GM19025 (cell line): ENCODE results near the gene GPR32.
"Not testable (repeated sequence)": the region's sequence is repeated elsewhere in the genome, so short reads cannot be mapped to it uniquely, and the experiment has no call there.

ENCODE experiments used
- ATAC-seq: cut with Tn5 transposase; IDR thresholded peaks from one replicate; pipeline ENCODE4 v1.9.1; 2021; ENCODE audit warnings: mild to moderate bottlenecking, low read depth, moderate library complexity; ENCODE audit not compliant: unreplicated experiment

GPR32 gene

DNA sequence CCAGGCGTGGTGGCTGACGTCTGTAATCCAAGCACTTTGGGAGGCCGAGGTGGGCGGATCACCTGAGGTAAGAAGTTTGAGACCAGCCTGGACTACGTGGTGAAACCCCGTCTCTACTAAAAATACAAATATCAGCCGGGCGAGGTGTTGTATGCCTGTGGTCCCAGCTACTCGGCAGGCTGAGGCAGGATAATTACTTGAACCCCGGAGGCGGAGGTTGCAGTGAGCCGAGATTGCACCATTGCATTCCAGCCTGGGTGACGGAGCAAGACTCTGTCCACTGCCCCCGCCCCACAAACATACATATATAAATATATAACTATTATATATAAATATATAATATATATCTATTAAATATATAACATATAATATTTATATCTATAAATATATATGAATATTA, 23.1 kb upstream of the GPR32 start:
- not testable (repeated sequence) for ATAC-seq

- ATAC-seq: no peak
Observed at GRCh38 chr19:50749490-50749889, 20.8 kb upstream of the GPR32 start.

- no peak for ATAC-seq
Observed at GRCh38 chr19:50750010-50750409, 20.3 kb upstream of the GPR32 start.

DNA sequence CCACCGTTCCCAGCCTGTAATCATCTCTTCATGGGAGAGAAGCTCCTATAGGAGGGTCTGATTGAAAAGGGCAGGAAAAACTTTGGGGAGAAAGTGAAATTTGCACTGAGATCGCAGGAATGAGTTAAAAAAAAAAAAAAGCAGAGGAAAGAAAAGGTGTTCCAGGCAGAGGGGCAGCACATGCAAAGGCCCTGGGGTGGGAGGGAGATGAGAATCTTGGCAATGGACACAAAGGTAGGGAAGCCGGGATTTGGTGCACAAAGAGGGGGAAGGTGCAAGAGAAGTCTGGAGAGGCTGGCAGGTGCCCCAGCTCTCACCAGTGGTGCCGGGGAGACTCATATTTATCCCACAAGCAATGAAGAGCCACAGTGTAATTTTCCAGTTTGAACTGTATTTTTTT, 16.4 kb upstream of the GPR32 start:
- ATAC-seq: no peak

DNA sequence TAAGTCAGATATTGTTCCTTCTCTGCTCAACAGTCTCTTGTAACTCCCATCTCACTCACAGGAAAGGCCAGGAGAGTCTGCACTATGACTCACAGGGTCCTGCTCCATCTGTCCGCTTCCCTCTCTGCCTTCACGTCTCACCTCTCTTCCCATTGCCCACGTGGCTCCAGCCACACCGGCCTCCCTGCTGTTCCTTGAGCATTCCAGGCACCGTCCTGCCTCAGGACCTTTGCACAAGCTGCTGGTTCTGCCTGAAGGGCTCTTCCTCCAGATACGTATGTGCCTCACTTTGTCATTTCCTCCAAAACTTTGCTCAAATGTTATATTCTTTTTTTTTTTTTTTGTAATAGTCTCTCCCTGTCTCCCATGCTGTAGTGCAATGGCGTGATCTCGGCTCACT, 14.0 kb upstream of the GPR32 start:
- not testable (repeated sequence) for ATAC-seq

DNA sequence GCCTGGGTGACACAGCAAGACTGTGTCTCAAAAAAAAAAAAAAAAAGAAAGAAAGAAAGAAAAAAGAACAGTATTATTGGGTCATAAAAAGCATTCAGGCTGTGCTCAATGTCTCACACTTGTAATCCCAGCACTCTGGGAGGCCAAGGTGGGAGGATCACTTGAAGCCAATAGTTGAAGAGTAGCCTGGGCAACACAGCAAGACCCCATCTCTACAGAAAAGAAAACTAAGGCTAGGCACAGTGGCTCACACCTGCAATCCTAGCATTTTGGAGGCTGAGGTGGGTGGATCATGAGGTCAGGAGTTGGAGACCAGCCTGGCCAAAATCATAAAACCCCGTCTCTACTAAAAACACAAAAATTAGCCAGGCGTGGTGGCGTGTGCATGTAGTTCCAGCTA, 12.6 kb upstream of the GPR32 start:
- not testable (repeated sequence) for ATAC-seq

- ATAC-seq: not testable (repeated sequence)
Observed at GRCh38 chr19:50759076-50759475, 11.2 kb upstream of the GPR32 start.

- ATAC-seq: no peak
Observed at GRCh38 chr19:50759886-50760285, 10.4 kb upstream of the GPR32 start.

DNA sequence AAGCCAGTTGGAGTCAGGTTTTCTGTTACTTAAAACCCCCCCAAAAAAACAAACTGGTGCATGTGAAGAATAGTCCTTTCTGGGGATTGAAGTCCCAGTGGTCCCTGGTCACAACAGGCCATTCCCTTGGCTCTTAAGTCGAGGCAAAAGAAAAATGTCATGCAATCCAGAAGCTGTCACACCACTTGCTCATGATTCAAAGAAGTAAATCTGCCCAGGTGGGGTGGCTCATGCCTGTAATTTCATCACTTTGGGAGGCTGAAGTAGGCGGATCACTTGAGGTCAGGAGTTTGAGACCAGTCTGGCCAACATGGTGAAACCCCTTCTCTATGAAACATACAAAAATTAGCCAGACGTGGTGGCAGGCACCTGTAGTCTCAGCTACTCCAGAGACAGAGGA, 8.8 kb upstream of the GPR32 start:
- not testable (repeated sequence) for ATAC-seq

DNA sequence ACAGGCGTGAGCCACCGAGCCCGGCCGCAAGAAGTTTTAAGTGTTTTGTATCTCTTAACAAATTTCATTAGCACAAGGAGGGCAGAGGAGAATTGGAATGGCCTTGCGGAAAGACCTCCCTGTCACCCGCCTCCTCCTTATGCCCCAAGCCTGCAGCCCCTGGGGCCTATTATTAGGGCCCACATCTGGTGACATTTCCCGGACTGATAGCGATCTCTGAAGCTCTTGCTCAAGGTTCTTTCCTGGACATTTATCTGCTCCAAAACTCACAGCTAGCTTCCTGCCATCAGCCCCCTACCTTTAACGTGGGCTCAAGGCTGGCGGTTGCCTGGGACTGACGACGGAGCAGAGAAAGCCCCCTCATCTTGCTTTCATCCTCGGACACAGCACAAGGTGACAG, 6.7 kb upstream of the GPR32 start:
- not testable (repeated sequence) for ATAC-seq

DNA sequence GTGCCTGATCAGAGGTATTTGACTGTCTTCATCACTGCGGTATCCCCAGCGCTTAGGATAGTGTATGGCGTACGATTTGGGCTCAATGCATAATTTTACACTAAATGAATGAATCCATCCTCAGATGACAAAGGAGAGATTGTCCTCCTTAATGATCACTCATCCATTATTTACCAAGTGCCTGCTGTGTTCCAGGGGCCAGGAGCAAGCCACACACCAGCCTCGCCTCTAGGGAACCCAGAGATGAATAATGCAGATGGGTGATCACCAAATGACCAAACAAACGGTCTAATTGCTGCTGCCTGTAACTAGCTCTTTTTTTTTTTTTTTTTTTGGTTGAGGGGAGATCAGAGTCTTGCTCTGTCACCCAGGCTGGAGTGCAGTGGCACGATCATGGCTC, 5.9 kb upstream of the GPR32 start:
- no peak for ATAC-seq

DNA sequence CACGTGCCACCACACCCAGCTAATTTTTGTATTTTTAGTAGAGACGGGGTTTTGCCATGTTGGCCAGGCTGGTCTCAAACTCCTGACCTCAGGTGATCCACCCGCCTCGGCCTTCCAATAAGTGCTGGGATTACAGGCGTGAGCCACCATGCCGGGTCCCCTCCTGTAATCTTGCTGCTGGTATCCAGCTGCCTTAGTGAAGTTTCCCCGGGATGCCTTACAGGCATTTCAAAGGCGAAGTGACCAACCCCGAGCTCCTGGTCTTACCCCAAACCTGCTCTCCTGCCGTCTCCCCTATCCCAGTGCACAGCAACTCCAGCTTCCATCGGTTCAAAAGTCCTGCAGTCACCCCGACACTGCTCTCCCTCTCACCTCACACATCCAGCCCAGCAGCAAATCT, 3.5 kb upstream of the GPR32 start:
- ATAC-seq: not testable (repeated sequence)

DNA sequence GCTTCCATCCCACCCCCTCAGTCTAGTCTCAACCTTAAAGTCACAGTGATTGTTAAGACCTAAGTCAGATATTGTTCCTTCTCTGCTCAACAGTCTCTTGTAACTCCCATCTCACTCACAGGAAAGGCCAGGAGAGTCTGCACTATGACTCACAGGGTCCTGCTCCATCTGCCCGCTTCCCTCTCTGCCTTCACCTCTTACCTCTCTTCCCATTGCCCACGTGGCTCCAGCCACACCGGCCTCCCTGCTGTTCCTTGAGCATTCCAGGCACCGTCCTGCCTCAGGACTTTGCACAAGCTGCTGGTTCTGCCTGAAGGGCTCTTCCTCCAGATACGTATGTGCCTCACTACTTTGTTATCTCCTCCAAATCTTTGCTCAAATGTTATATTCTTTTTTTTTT, 3.0 kb upstream of the GPR32 start:
- ATAC-seq: not testable (repeated sequence)

GRCh38 chr19:50768277-50768676, 2.0 kb upstream of the GPR32 start:
- ATAC-seq: no peak

DNA sequence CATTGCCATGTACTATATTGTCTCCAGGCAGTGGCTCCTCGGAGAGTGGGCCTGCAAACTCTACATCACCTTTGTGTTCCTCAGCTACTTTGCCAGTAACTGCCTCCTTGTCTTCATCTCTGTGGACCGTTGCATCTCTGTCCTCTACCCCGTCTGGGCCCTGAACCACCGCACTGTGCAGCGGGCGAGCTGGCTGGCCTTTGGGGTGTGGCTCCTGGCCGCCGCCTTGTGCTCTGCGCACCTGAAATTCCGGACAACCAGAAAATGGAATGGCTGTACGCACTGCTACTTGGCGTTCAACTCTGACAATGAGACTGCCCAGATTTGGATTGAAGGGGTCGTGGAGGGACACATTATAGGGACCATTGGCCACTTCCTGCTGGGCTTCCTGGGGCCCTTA, 624 bp downstream of the GPR32 start:
- ATAC-seq: no peak

DNA sequence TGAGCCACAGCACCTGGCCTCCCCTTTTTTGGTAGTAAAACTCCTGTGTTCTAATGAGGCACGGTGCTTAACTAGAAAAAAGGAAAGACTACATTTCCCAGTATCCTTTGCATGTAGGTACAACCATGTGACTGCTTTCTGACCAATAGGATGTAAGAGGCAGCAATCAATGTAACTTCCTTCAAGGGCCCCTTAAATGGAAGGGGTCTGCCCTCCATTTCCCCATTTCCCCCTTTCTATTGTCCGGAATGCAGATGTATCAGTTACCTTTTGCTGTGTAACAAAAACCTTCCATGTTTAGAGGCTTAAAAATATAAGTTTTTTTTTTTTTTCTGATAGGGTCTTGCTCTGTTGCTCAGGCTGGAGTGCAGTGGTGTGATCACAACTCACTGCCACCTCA, 2.2 kb downstream of the GPR32 start:
- no peak for ATAC-seq

GRCh38 chr19:50772912-50773311, 2.6 kb downstream of the GPR32 start:
- not testable (repeated sequence) for ATAC-seq

DNA sequence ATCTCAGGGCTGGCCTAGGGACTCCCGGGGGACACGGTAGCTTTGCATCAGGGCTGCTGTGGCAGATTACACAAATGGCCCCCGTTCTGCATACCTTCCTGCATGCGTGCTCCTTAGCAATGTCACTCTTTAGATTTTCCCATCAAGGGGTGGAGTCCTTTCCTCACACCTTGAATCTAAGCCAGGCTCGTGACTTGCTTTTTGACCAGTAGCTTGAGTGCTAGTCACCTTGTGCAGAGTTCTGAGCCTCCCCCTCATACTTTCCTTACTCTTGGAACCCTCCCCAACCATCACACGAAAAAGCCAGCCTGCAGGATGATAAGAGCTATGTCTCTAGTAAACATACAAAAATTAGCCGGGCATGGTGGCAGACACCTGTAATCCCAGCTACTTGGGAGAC, 3.2 kb downstream of the GPR32 start:
- ATAC-seq: not testable (repeated sequence)

GRCh38 chr19:50776131-50776530, 5.9 kb downstream of the GPR32 start:
- ATAC-seq: no peak

- ATAC-seq: no peak
Observed at GRCh38 chr19:50777261-50777660, 7.0 kb downstream of the GPR32 start.

DNA sequence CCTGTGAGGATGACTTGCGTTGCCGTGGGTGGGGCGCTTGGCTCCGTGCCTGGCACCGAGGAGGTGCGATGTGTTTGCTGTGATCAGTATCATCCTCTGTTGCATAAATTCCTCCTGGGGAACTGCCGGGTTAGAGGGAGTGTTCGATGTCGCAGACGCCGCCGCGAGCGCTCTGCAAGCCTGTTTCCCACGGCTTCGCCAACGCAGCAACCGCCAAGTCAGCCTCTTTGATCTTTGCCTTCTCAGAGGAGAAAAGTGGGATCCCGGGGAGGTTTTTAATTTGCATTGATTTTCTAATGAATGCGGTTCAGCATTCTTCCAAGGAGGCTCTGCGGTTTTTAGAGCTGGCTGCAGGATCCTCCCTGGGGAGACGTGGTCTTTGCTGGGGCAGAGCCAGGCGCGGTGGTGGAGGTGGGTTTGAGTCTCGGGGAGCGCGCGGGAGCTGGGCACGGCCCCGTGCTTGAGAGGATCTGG, 7.6 kb downstream of the GPR32 start:
- ATAC-seq: no peak

DNA sequence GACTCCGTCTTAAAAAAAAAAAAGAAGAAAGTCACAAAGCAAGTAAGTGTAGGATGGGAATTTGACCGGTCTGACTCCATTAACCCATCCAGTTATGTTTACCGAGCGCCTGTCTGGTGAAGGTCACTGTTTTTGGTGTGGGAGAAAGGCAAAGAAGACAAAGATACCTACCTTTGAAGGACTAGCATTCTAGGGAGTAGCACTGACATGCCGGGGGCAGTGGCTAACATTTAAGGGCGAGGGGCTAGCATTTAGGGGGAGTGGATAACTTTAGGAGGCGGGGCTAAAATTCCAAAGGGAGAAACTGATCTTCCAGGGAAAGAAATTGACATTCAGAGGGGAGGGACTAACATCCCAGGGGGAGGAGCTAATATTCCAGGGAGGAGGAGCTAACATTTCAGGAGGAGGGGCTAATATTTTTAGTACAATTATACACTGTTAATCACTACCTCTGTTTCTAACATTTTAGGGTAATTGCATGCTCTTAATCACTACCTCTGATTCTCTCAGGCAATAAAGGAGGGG, 8.7 kb downstream of the GPR32 start:
- ATAC-seq: no peak
